GM21367 (cell line): ENCODE measurements around the gene SERTAD4.
A peak's percentile ranks its signal among the peaks of the same experiment; 100 is the strongest.

Source experiments
- ATAC-seq: cut with Tn5 transposase; IDR thresholded peaks from one replicate; pipeline ENCODE4 v1.9.1; 2021; ENCODE audit not compliant: unreplicated experiment

SERTAD4 gene

DNA sequence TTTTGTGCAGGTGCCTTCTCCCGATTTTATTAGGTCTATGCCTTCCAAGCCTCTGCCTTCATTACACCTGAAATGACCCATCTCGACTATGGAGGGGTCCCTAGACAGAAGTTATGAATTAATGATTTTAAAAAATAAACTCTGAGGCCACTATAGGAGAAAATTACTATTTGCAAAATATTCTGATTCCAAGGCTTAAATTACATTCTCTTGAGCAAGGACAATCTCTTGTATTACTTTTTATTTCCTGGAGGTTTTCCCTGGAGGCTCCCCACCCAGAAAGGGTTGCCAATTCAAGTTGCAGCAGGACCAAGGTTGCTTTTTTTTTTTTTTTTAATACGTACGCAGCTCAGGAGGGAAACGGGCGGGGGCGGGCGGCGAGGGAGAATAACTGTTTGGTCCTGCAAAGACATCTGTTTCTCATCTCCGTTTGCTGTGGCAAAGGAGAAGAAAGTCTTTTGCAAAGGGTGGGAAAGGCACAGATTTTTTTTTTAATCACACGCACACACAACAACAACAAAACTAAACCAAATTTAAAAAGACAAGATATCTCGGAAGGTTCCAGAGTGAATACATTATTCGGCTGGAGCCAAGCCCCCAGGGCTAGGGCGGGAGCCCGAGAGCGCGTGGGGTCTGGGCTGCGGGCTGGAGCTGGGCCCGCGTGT lies 618 bp upstream of the SERTAD4 start:
- no peak for ATAC-seq

DNA sequence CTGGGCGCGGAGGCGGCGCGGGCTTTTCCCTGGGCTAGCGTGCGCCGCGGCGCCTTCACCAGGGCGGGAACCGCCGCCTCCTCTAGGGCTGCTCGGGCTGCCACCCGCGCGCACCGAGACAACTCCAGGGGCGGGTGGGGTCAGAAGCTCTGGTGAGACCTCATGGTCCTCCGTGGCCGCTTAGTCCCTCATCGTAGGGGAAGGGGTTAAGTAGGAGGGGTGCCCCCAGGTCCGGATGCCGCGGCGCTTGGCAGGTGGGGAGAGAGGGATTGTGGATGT lies 559 bp downstream of the SERTAD4 start:
- no peak for ATAC-seq

DNA sequence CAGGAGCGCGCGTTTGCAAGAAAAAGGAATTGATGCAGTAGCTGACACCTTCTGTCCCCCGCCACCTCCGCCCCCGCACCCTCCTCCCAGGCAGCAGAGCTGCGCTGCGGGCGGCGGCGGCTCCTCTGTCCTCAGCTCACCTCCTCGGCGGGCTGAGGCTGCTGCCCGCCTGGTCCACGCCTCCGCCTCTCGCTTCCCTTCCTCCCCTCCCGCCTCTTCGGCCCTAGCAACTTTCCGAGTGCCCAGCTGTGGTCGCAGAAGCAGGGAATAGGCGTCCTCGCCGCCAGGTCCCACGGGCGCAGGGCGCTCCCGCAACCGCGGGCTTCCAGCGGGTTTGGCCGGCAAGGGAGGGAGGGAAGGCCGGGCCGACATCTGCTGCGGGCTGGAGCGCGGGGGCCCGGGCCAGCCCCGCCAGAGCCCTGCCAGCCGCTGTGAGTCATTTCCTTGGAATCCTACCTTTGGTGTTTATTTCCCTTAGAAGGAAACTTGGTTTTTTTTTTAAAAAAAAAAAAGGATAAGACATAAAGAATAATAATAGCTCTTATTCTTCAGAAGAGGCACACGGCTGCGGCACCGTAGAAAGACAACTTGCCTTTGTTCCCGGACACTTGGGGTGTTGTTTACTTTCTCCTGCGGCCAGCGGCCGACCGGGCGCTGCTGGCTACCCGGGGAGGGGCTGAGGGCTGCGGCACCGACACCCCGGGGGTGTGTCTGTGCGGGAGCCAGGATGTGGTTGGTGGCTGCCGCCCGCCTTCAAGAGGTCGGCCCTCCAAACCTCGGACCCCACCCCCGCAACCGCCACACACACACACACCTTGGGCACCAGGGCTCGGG lies 1.1 kb downstream of the SERTAD4 start:
- ATAC-seq = no peak

DNA sequence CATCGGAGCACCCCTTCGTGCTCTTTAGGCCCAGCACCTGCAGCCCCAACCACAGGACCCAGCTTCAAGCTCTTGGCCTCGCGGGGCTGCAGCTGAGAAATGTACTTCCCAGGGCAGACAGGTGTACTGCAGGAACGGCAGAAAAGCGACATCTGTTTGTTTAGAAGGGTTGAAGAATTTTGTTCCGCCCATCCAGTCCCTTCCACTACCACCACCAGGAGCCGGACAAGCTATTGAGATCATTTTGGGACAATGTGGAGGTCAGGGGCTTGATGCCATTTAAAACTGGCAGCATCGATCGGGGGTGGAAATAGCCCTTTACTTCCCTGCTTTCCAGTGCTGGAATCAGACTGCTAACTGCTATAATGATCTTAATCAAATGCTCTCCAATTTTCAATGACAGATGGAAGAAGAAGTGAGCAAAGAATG lies 1.7 kb downstream of the SERTAD4 start:
- ATAC-seq = no peak

DNA sequence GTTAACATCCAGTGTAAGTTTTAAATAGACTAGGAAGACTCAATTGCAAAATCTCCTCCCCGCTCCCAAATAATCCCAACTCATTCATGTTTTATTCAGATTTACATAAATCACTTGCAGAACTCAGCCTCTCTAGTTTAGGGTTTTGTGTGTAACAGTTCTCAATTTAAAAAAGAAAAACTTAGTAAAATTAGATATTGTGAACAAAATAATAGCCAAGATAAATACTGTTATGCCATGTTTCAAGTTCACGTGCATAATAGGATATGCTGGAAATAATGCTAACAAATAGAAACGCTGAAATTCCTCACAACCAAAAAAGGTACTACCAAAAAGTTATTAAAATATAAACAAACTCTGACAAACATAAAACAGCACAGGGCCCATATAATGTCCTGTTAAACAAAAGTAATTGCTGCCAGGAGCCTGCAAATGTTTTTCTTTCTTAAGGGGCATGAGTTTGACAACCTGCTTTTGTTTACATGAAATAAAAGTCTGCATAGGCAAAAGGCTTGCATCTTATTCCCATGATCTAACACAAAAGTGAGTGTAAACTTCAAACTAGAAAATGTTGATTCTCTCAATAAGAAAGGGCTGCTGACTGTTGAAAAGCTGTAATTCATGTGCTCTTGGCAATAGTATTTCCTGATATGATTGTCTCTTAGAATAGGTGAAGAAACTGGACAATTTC lies 2.9 kb downstream of the SERTAD4 start:
- ATAC-seq = no peak

DNA sequence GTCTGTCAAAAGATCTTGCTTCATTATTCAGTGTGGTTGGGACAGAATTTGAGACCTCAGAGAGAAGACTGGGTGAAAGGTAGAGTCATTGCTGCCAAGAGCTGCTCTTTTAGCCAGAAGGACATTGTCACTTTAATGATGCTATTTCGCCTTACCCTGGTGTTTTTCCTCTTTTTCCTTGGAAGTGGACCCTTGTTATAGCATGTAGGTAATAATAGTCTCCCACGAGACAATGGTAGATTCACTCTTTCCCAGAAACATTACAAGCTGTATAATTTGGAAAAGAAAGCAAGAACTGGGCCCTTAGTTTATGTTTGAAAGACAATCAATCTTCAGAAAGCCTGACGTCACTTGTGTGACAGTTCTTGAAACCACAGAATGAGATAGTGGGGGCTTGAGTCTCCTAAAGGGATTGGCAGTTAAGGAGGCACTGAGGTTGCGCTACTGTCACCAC lies 3.8 kb downstream of the SERTAD4 start:
- ATAC-seq = no peak

DNA sequence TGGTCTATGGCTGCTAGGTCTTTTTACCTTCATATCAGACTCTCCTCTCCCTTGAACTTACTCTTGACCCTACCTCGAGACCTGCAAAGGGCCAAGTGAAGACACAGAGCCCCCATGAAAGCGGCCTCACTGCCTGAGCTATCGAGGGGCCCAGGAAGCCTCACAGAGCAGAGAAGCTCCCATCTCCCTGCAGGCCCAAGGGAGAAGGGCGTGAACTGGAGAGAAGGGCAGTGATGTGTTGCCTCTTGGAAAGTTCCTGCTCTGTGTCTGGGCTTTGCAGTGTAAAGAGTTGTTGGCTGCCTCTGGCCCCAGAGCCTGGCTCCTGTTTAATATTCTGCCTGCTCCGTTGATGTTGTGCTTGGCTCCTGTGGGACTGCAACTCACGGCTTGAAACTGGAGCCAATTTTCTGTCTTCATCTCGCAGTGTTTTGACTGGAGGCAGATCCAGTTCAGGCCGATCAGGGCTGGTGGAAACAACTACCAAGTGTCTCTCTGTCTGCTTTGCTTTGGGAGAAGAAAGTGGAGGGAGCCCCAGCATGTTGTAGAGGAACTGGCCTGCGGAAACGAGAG lies 4.3 kb downstream of the SERTAD4 start:
- no peak for ATAC-seq

DNA sequence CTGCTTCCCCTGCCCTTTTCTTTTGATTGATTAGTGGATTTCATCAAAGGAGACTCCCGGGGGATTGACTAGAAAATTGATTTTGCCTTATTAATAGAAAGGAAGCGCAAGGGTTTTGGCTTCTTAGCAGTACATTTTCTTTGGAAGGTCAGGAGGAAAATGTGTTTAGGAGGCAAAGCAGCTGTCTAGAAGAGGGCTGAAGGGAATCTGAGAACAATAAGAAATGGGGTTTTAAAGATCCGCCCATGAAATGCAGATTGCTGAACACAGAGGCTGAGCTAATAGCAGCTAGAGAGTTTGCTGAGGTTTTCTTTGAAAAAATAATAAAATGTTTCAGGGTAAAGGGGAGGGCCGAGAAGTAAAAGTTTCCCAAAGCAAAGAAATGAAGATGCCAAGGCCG lies 4.9 kb downstream of the SERTAD4 start:
- ATAC-seq = no peak

DNA sequence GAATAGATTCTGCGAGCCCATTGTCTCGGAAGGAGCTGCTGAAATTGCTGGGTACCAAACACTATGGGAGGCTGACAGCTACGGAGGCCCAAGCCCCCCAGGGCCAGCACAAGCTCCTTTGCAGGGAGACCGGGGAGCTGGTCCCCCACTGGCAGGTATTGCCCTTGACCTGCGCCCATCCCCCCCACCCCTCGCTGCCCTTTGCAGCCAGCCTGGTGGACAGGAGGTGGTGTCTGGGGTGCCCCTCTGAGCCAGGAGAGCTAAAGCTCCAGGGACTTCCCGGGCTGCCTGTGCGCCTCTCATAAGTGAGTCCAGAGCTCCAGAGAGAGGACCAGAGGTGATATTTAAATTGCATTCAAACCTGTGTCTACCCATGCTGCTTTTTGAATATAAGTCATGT lies 5.4 kb downstream of the SERTAD4 start:
- no peak for ATAC-seq

DNA sequence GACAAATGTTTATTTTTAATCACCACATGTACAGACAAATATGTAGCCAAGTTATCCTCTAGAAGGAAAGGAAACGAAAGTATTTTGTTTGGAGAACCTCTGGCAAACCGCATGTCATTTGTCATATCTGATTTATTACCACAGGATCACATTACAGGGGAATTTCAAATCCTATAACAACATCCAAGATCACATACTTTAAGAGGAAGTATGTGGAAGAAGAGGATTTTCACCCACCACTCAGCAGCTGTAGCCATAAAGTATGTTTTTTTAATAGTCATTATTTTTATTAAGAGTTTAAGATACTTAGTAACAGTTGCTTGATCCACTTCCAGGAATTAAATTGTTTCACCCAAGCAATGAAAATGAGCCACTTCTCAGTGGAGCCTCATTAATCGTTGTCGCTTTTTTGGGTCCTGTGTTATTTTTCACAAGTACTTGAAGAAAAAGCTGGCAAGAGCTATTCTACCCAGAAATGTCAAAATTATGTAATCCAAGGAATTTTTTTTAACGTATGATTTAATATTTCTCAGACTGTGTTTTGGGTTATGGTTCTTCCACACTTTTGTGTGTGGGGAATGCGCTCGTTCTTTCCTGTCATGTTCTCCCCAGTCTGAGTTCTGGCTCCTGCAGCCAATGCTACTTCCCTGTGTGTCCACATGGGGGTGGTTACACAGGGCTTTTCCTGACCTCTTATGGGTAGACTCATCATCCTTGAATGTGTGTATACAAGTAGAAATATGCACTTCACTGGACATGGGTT lies 6.9 kb downstream of the SERTAD4 start:
- ATAC-seq = no peak

DNA sequence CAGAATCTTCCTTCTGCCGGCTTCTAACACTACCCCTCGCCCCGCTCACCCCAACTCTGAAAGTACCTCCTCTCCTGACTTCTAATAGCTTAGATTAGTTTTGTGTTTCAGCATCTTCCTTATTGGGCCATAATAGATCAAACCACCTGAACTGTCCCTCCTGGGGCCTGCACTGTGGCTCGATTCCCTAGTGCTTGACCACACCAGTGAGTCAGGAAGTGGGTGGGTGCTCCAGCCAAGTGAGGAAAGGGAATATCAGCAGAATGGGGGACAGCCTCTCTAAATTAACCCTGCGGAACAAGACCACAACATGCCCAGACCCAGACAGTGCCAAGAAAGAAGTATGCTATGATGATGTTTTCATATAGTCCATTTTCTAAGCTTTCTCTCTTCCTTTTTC lies 8.5 kb downstream of the SERTAD4 start:
- ATAC-seq = no peak

DNA sequence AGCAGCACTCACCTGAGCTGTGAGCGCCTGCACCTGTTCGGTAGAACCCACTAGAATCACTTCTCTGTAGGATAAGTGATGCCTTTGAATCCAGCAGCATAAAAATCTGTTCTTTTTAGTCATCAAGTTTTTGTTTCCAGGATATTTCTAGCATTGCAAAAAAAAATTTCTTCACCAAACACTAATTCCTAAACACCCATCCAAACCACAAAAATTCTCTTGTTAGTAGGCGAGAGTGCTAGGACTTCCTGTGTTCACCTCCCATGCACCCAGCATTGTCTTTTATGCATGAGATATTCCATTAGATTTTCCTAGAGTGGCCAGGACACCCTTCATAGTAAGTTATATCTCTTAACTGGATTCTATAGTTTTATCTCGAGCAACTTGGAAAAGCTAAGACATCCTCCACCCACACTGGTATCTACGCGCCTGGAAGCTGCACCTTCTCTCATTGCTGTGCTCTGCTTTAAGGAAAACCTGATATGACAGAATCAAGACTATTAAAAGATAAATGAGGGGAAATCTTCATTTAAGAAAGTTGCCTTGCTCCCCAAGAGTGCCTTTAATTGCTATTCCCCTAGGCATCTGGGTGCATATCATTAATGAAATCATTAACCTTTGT lies 12.3 kb downstream of the SERTAD4 start:
- ATAC-seq = no peak

DNA sequence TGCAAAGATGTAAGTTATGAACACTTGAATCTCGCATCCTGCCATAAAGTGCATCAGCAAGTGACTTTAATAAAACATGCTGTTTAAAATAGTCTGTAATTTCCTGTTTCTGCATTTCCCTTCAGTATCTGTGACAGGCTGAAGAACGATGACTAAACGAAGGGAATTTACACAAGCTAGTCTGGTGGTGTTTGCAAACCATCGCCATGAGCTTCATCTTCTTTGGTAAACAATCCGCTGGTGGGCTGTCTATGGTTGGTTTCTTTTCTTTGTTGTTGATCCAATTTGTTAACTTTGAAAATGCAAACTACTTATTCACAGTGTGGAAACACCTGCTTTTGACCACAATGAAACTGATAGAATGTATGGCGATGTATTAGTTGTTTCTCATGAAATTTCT lies 13.9 kb downstream of the SERTAD4 start:
- peak; percentile 71 for ATAC-seq

DNA sequence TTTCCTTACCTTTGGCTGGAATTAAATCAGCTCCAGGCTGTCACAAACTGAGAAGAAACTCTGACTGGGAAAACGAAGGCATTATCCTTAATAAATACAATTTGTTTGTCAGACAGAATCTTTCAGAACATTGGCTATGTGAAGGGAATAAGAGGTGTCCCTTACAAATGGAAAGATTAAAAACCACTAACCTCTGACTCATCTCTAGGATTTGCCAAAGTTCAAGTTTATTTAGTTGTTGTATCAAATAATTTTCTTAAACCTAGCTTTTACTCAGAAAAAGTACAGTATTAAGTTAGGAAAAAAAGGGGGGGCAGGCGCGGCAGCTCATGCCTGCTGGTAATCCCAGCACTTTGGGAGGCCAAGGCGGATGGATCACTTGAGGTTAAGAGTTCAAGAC lies 15.7 kb downstream of the SERTAD4 start:
- no peak for ATAC-seq

DNA sequence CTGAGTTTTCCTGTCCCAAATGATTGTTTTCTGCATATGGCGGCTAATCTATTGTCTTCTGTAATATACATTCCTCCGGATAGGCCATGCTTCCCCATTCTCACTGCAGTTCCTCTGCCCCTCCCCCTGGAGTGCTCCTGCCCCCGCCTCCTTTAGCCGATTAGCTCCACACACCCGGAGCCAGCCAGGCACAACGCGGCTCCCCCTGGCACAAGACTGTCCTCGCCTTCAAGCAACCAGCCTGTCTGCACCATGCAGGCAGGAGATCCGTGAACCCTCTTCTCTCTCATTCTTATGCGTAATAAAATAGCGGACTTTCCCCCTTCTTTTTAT lies 18.0 kb downstream of the SERTAD4 start:
- no peak for ATAC-seq

DNA sequence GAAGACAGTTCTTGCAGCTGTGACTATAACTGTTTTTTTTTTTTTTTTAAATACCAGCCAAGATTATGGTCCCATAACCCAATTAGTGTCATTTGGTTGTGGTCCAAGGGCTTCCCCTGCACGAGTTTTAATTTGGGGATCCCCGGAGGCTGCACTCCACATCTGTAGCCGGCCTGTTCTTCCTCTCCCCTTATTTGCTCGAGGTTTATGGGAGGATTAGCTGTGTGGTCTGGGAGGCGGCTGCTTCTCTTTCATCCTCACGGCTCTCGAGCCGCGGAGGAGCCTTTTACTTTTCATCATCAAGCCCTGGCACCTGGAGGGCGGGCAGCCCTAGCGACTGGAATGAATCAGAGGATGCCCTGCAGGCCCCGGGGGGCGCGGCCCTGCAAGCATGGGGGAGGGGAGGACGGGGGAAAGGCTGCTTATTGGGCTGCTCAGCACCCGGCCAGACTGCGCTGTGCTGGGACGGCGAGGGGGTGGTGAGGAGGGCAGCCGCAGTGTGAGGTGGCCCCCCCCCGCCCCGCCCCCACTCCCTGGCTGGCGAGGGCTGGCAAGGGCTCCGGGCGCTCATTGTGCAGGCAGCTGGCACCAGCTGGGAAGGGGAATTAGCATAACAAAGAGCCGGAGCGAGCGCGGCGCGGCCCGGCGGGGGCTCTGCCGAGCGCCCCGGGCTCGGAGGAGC lies 18.5 kb downstream of the SERTAD4 start:
- ATAC-seq = no peak

DNA sequence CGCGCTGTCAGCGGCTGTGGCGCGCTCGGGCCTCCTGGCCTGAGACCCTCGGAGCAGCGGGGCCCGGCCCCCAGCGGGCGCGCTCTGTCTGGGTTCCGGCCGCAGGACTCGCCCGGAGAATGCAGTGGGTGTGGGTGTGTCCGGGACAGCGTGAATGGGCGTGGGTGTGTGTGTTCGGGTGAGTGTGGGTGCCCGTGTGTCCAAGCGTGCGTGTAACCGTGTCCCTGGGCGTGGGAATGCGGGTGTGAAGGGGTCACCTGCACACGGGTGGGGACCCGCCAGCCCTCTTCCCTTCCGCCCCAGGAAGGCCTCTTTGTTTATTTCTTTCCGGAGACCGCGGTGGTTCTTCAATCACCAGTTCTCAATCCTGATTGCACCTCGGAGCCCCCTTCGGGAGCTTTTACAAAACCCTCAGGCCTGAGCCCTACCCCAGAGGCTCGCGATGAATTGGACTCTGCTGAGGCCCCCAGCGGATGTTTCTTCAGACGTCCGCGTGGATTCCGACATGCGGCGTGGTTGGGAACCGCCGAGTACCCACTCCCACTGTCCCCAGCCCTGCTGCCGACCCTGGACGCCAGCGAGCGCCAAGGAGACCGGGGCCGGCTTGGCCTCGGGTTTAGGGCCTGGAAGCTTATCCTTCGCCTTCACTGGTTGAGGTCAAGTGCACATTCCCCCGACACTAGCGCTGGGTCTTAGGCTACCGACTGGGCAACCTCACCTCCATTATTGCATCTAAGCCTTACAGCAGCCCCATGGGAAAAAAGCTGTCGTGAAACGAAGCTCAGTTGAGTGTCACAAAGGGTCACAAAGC lies 19.3 kb downstream of the SERTAD4 start:
- no peak for ATAC-seq

DNA sequence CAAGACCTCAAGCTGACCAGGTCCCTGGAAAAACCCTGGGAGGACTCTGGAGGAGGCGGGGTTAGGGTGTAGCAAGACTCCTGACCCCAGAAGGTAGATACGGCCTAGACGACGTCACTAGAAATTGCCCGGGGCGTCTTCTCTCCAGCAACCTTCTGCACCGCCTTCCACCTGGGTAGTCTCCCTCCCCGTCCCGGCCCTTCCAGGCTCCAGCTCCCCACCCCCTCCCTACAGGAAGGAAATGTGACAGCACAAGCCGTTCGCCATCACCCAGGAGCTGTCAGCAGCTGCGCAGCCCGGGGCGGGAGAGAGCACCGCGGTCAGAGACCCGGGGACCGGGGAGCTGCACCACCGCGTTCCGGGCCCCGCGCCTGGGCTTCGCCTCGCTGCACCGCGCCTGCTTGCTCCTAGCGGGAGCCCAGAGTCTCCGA lies 20.0 kb downstream of the SERTAD4 start:
- ATAC-seq = no peak

DNA sequence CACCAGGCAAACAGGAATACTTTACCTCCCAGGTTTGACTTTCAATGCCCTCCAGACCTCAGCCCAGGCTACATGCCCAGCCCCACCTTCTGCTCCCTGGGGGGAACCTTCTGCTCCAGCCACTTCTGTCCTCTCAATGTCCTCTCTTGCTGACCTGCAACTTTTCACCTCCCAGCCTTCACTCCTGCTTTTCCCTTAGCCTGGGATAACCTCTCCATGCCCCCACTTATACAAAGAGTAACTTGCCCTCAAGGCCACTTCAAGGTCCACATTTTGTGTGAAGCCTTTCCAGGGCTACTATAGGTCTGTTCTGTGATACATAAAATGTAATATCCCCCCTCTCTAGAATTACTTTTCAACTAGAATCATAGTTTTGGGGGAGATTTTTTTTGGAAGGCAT lies 21.7 kb downstream of the SERTAD4 start:
- no peak for ATAC-seq
